PC-3 (cell line): ENCODE measurements around the gene FN1. TPM values are rescaled to one million over a fixed set of nuclear protein-coding genes. Genes with fewer than 3 reads are reported as not detected.
"Not testable (repeated sequence)": the region's sequence is repeated elsewhere in the genome, so short reads cannot be mapped to it uniquely, and the experiment has no call there.

Source experiments
- ATAC-seq: fragments of 200-7000 bp; cut with Tn5 transposase; 2 replicates; pipeline ENCODE4 v1.9.1; 2020; ENCODE audit warnings: mild to moderate bottlenecking, moderate library complexity
- BruUV-seq: library from RNA; stranded (reverse); fragments of 400-500 nt; replicated peaks from 2 replicates; lab custom pipeline; 2021; lab: Mats Ljungman, UMichigan
- CTCF ChIA-PET: fragments of 300-600 bp; sonication (Branson Sonifier 250); formaldehyde crosslinking; loops from one replicate; lab custom pipeline; 2022; ENCODE audit warnings: antibody characterized with exemption; lab: Charles Lee
- POLR2A ChIA-PET: fragments of 300-600 bp; sonication (Branson Sonifier 250); formaldehyde crosslinking; loops from one replicate; lab custom pipeline; 2022; ENCODE audit warnings: antibody characterized with exemption; ENCODE audit not compliant: unreplicated experiment; lab: Charles Lee
- DNase-seq: peaks from one replicate; pipeline ENCODE4 v3.0.0-alpha.2; 2015
- H2AFZ ChIP-seq: fragments of 300-600 bp; sonication (generic); 2 replicates; pipeline ENCODE4 v1.6.0; 2016; ENCODE audit warnings: antibody characterized with exemption, low read length
- H3F3A ChIP-seq: fragments of 300-600 bp; sonication (generic); one replicate; pipeline ENCODE4 v1.6.0; 2017; ENCODE audit warnings: antibody characterized with exemption, low read length, control low read depth, mild to moderate bottlenecking; ENCODE audit not compliant: unreplicated experiment
- H3K27ac ChIP-seq: fragments of 300-600 bp; sonication (generic); 2 replicates; pipeline ENCODE4 v1.5.1; 2016; ENCODE audit warnings: mild to moderate bottlenecking, low read length
- H3K27me3 ChIP-seq: fragments of 300-600 bp; sonication (generic); 2 replicates; pipeline ENCODE4 v1.6.1; 2016; ENCODE audit warnings: low read length, mixed read lengths
- H3K36me3 ChIP-seq: fragments of 300-600 bp; sonication (generic); 2 replicates; pipeline ENCODE4 v1.6.1; 2016; ENCODE audit warnings: low read depth, mixed run types, low read length, mixed read lengths
- H3K4me1 ChIP-seq: fragments of 300-600 bp; sonication (generic); 2 replicates; pipeline ENCODE4 v1.5.1; 2016; ENCODE audit warnings: low read length; ENCODE audit not compliant: insufficient read depth
- H3K4me2 ChIP-seq: fragments of 300-600 bp; sonication (generic); 2 replicates; pipeline ENCODE4 v1.6.0; 2016; ENCODE audit warnings: low read length
- H3K4me3 ChIP-seq: fragments of 300-600 bp; sonication (generic); 2 replicates; pipeline ENCODE4 v1.5.1; 2016; ENCODE audit warnings: mild to moderate bottlenecking, low read length, mixed read lengths
- H3K79me2 ChIP-seq: fragments of 300-600 bp; sonication (generic); 2 replicates; pipeline ENCODE4 v1.6.1; 2017; ENCODE audit warnings: low read length, mixed read lengths
- H3K9ac ChIP-seq: fragments of 300-600 bp; sonication (generic); 2 replicates; pipeline ENCODE4 v1.6.0; 2016; ENCODE audit warnings: mild to moderate bottlenecking, low read length
- H3K9me2 ChIP-seq: fragments of 300-600 bp; sonication (generic); replicated peaks from 2 replicates; pipeline ENCODE4 v1.6.1; 2016; ENCODE audit warnings: mixed run types, low read length, mixed read lengths
- H3K9me3 ChIP-seq: fragments of 300-600 bp; sonication (generic); 2 replicates; pipeline ENCODE4 v1.6.1; 2016; ENCODE audit warnings: low read length, mixed read lengths
- H4K20me1 ChIP-seq: fragments of 300-600 bp; sonication (generic); 2 replicates; pipeline ENCODE4 v1.6.1; 2016; ENCODE audit warnings: low read length, mixed read lengths
- EZH2 ChIP-seq: fragments of 300-600 bp; sonication (generic); IDR thresholded peaks from one replicate; pipeline ENCODE4 v1.6.1; 2017; ENCODE audit warnings: antibody characterized with exemption, mild to moderate bottlenecking, low read length; ENCODE audit not compliant: unreplicated experiment
- EZH2phosphoT487 ChIP-seq: fragments of 300-600 bp; sonication (generic); IDR thresholded peaks from 2 replicates; pipeline ENCODE4 v1.6.1; 2018; ENCODE audit warnings: mild to moderate bottlenecking, antibody characterized with exemption, low read length, borderline replicate concordance
- intact Hi-C: fragments of 100-400 bp; cut with micrococcal nuclease; formaldehyde crosslinking; loops from 2 replicates; pipeline ENCODE4 v1.9.0; 2023
- total RNA-seq: library from RNA; depleted of rRNA; stranded (reverse); fragments of >200 nt; gene quantifications from 2 replicates; pipeline ENCODE4 v1.2.3, GENCODE V29; 2014; rRNA removed
- TF ChIP-seq, protein P1 (sequence below): fragments of 300-600 bp; sonication (generic); conservative IDR thresholded peaks from 2 replicates; pipeline ENCODE4 v1.5.1; 2017; ENCODE audit warnings: antibody characterized with exemption, low read depth, mild to moderate bottlenecking, low read length

The FN1 gene
- total RNA-seq, 1 experiment from 2014 or later, result 220 TPM

- Histone ChIP-seq H3K9me3 (no peaks in the 10 kb centered on the region), H4K20me1 (no peaks in the 10 kb centered on the region), H3K27me3 (no peaks in the 10 kb centered on the region), H3K79me2 (peaks cover 51% of the 10 kb centered on the region), H3K4me1 (peaks cover 49% of the 10 kb centered on the region), H3K4me3 (peak overlapping the region; percentile 96), H3F3A (no peaks in the 10 kb centered on the region), H3K36me3 (peaks cover 27% of the 10 kb centered on the region), H3K27ac (no peak overlapping the region), H3K9me2 (no peaks in the 10 kb centered on the region), H3K4me2 (peak overlapping the region; percentile 100), H3K9ac (no peak overlapping the region), H2AFZ (no peak overlapping the region)
- intact Hi-C loops, result loop anchor here (10.0 kb wide), 1 partner anchor 222 kb away; no protein-coding TSS in a partner anchor
- ChIA-PET CTCF (no interaction called here), POLR2A (no interaction called here)
- TF ChIP-seq EZH2 (no peak), EZH2phosphoT487 (no peak)
- TF ChIP-seq, protein P1, sequence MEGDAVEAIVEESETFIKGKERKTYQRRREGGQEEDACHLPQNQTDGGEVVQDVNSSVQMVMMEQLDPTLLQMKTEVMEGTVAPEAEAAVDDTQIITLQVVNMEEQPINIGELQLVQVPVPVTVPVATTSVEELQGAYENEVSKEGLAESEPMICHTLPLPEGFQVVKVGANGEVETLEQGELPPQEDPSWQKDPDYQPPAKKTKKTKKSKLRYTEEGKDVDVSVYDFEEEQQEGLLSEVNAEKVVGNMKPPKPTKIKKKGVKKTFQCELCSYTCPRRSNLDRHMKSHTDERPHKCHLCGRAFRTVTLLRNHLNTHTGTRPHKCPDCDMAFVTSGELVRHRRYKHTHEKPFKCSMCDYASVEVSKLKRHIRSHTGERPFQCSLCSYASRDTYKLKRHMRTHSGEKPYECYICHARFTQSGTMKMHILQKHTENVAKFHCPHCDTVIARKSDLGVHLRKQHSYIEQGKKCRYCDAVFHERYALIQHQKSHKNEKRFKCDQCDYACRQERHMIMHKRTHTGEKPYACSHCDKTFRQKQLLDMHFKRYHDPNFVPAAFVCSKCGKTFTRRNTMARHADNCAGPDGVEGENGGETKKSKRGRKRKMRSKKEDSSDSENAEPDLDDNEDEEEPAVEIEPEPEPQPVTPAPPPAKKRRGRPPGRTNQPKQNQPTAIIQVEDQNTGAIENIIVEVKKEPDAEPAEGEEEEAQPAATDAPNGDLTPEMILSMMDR, result no peak
- DNase-seq, result no peak
- no TSS peak for BruUV-seq
- ATAC-seq, result no peak
These were observed 122.6 kb downstream of the FN1 start for GRCh38 chr2:215313255-215313613.

- POLR2A ChIA-PET, result interaction anchor here (0.6 to 0.7 kb wide), 3 partner anchors 102 to 1515 kb away, joined by 3 to 14 read pairs (median 4); no protein-coding TSS in a partner anchor
- peak within 1 kb of the TSS; percentile 96 for H3K4me3 ChIP-seq
- H3F3A ChIP-seq, result no peaks in the 10 kb centered on the region
- H3K27me3 ChIP-seq, result no peaks in the 10 kb centered on the region
- H2AFZ ChIP-seq, result peak within 1 kb of the TSS; percentile 100
- no peaks in the 10 kb centered on the region for H3K9me2 ChIP-seq
- peaks cover 49% of the 10 kb centered on the region for H3K4me1 ChIP-seq
- TF ChIP-seq EZH2phosphoT487, result no peak
- TF ChIP-seq, protein P1, result no peak
- TF ChIP-seq EZH2, result no peak
- no TSS peak for BruUV-seq
- CTCF ChIA-PET, result interaction anchor here (0.5 kb wide), 1 partner anchor 15 kb away, joined by 11 read pairs; no protein-coding TSS in a partner anchor
- peak within 1 kb of the TSS; percentile 72 for H3K27ac ChIP-seq
- ATAC-seq (peak; percentile 98), DNase-seq (peak; percentile 95)
- intact Hi-C loops, result loop anchor here (2.0 to 10.0 kb wide), 2 partner anchors 43 to 223 kb away; no protein-coding TSS in a partner anchor
- H3K4me2 ChIP-seq, result peak within 1 kb of the TSS; percentile 100
- no peaks in the 10 kb centered on the region for H4K20me1 ChIP-seq
- peaks cover 47% of the 10 kb centered on the region for H3K79me2 ChIP-seq
- H3K9ac ChIP-seq, result peak within 1 kb of the TSS; percentile 98
- H3K9me3 ChIP-seq, result no peaks in the 10 kb centered on the region
- H3K36me3 ChIP-seq, result peaks cover 18% of the 10 kb centered on the region
These were observed 124.1 kb downstream of the FN1 start, which contains the start of gene ATIC for GRCh38 chr2:215311625-215312396. TSS of gene ATIC (plus strand) at chr2:215312059. CDS start at chr2:215312143, 84 bp downstream.

DNA sequence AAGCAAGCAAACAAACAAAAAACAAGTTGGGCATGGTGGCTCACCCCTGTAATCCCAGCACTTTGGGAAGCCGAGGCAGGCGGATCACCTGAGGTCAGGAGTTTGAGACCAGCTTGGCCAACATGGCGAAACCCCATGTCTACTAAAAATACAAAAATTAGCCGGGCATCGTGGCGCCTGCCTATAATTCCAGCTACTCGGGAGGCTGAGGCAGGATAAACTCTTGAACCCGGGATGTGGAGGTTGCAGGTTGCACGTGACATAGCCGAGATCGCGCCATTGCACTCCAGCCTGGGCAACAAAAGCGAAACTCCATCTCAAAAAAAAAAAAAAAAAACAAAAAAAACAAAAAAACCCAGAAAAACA, 124.6 kb downstream of the FN1 start:
- CTCF ChIA-PET, result interaction anchor here (0.5 to 0.7 kb wide), 2 partner anchors 14 to 519 kb away, joined by 8 to 11 read pairs; no protein-coding TSS in a partner anchor
- intact Hi-C loops, result loop anchor here (2.0 to 10.0 kb wide), 2 partner anchors 42 to 224 kb away; no protein-coding TSS in a partner anchor
- not testable (repeated sequence) for DNase-seq

More for the DNA sequence above, 124.6 kb downstream of the FN1 start:
- H3K27ac ChIP-seq, result peak overlapping the region; percentile 72
- POLR2A ChIA-PET, result interaction anchor here (0.6 to 0.7 kb wide), 2 partner anchors 103 to 266 kb away, joined by 4 to 14 read pairs; no protein-coding TSS in a partner anchor
- H3K27me3 ChIP-seq, ATAC-seq, H3F3A ChIP-seq, H4K20me1 ChIP-seq, H3K9me3 ChIP-seq, H3K9me2 ChIP-seq: not testable (repeated sequence)
- H3K36me3 ChIP-seq, result peaks cover 16% of the 10 kb centered on the region
- H3K4me3 ChIP-seq, result peak overlapping the region; percentile 96
- H2AFZ ChIP-seq, result peak overlapping the region; percentile 100
- H3K4me1 ChIP-seq, result peaks cover 48% of the 10 kb centered on the region
- BruUV-seq, result TSS peak; percentile 77
- peak overlapping the region; percentile 100 for H3K4me2 ChIP-seq
- H3K79me2 ChIP-seq, result peaks cover 43% of the 10 kb centered on the region
- H3K9ac ChIP-seq, result peak overlapping the region; percentile 98

Other genes starting within 250 kb of the FN1 start
- gene ATIC, start 124.0 kb downstream of the FN1 start, total RNA-seq, result 41.7 and 78.8 TPM in 2 replicates